IPS-18c (cell line): ENCODE data around the gene CHST11.
"Not testable (repeated sequence)": the region's sequence is repeated elsewhere in the genome, so short reads cannot be mapped to it uniquely, and the experiment has no call there.

ENCODE experiments used
- H3K4me3 ChIP-seq: 2 replicates; pipeline ENCODE4 v1.7.0; 2013; ENCODE audit warnings: low read depth, mild to moderate bottlenecking, low read length, moderate library complexity; ENCODE audit not compliant: insufficient read depth
- H3K9me3 ChIP-seq: one replicate; pipeline ENCODE4 v1.6.1; 2013; ENCODE audit warnings: mild to moderate bottlenecking, low read length, moderate library complexity; ENCODE audit not compliant: control insufficient read depth, insufficient read depth

Gene CHST11

DNA sequence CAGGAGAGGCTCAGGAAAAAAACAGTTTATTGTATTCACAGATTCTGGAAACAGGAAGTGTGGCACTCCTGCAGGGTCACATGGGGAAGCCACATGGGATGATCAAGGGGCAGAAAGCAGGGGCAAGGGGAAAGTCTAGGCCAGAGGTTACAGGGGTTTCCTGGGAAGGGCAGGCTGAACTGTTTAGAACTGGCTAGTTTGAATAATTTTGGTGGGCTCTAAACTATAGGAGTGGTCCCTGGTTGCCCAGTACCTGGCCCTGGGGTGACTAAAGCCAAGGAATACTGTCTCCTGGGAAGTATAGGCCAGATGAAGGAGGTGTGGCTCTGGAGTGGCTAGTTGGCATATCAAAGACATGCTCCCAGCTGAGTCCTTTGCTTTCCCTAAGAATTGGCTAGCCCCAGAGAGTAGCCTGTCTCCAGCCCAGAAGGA, 332.1 kb downstream of the CHST11 start:
- no peaks in the 10 kb centered on the region for H3K9me3 ChIP-seq
- H3K4me3 ChIP-seq, result no peak overlapping the region

DNA sequence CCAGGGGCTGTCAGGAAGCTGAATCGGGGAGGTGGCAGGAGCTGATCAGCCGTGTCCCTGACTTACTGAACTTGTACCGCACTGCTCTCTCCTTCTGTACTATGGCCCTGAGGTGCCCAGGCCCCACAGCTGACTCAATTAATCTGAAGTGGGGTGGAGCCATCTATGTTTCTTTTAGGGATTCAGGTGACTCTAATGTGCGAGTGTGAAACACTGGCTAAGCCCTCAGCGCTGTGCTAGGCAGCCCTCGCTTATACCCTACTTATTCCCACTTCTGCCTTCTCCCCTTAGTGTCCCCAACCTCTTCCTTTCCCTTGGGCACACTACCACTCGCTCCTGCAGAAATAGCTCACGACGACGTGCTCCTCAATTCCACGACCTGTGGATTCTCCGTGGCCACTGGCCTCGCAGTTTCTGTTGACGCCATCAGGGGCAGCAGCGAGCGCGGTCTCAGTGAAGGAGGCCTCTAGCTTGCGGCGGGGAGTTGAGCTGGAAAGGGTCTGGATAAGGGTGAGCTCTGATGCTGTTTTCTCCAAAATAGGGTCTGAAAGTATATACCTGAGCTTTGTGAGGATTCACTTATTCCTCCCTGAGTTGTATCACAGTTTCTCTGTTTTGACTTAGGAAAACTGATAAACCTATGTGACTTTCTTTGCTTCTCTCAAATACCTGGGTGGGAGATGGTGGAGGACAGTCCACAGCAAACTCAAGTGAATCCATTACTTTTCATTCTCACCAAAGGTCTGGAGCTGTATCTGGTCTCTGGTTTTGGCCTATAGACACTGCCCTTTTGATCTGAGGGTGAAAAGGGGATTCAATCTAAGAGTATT, 333.8 kb downstream of the CHST11 start:
- Histone ChIP-seq H3K9me3 (no peaks in the 10 kb centered on the region), H3K4me3 (no peak overlapping the region)

DNA sequence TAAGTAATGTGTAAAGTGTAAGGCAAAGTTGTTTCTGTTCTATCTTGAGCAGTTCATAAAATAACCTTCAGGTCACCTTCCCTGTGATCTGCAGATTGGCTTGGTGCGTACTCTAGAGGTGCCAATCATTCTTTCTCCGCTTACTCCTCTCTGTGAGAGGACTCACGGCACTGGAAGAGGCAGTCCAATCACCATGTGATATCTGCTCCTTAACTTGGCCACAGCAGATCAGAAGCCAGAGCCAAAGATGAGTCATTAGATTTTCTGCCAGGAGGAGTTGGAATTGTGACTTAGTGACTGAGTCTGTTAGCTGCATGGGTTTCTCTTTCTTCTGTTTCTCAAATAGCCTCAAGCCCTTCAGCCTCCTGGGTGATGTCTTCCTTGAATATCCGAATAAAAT, 335.8 kb downstream of the CHST11 start:
- Histone ChIP-seq H3K9me3 (no peaks in the 10 kb centered on the region), H3K4me3 (no peak overlapping the region)

DNA sequence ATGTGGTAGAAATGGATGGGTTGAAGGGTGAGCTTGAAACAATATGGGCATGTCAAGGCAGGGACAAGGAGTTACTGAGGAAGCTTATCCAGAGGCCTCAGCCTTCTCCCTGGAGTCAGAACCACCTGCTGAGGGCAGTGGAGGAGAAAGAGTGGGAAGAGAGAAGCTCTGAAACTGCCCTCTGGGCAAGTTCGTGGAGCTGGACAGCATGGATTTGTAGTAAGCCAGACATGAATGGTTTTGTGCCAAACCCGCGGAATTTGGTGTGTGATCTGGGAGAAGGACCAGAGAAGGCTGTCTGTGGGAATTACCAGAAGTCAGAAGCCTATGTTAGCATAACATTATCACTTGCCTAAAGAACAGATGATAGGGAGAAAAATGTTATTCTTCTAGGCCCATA, 336.5 kb downstream of the CHST11 start:
- H3K4me3 ChIP-seq, result no peak overlapping the region

DNA sequence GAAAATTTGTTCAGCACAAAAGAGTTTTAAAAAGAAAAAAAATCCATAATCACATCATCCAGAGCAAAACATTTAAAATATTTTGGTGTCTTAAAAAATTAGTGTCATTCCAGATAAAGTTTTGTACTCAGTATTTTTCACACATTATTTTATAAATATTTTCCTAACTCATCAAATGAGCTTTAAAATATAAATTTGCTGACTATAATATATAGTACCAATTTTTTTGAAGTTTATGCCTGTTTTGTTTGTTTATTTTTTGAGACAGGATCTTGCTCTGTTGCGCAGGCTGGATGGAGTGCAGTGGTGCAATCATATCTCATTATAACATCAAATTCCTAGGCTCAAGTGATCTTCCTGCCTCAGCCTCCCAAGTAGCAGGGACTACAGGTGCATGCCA, 337.2 kb downstream of the CHST11 start:
- H3K4me3 ChIP-seq, result no peak overlapping the region
- no peaks in the 10 kb centered on the region for H3K9me3 ChIP-seq

More for the DNA sequence above, 336.5 kb downstream of the CHST11 start:
- H3K9me3 ChIP-seq, result no peaks in the 10 kb centered on the region

DNA sequence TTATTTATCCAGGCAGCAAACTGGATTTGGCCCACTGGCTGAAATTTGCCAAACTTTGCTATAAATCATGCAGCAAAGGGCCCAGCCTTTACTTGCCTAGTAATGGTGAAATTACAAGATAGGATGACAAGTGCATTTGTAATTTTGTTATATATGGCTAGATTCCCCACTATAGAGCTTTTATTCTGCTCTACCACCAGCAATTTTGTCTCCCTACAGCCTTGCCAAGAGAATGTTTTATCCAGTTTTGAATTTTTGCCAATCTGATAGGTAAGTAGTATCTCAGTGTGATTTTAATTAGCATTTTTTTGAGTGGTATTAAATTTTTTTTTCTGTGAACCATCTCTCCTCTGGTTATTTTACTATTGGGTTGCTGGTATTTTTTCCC, 339.7 kb downstream of the CHST11 start:
- H3K9me3 ChIP-seq, result no peaks in the 10 kb centered on the region
- H3K4me3 ChIP-seq, result no peak overlapping the region

DNA sequence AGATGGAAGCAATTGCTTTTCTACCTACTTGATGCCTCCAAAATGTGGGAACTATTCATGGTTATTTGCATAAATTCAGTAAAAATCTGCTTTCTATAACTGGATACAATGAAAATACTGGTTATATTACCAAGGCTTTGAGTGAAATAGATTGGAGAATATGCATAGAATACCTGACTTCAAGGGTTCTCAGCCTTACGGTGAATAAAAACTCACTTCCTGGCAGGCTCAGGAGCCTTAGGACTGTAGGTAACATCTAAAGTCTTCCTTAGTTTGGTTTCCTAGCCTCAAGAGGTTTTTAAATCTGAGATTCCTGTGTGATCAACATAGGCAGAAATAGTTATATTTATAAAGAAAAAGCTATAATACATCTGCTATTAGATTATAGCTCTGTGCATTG, 342.7 kb downstream of the CHST11 start:
- no peaks in the 10 kb centered on the region for H3K9me3 ChIP-seq
- no peak overlapping the region for H3K4me3 ChIP-seq

DNA sequence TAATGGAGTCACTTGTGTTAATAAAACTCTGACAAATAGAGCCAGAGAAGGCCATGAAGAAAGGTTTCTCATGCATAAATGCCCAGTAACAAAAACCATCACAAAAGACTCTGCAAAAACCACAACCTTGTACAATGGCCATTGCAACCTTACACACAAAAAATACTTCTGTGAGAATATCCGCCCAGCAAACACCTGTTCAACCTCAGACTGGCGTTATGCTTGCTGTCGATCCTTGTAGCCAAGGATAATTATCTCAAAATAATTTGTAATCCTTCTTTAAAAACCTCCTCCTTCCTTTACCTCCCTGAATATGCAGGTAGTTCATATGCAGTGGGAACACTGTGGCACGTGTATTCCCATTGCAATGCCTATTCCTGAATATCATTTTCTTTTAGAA, 344.3 kb downstream of the CHST11 start:
- no peak overlapping the region for H3K4me3 ChIP-seq
- no peaks in the 10 kb centered on the region for H3K9me3 ChIP-seq

DNA sequence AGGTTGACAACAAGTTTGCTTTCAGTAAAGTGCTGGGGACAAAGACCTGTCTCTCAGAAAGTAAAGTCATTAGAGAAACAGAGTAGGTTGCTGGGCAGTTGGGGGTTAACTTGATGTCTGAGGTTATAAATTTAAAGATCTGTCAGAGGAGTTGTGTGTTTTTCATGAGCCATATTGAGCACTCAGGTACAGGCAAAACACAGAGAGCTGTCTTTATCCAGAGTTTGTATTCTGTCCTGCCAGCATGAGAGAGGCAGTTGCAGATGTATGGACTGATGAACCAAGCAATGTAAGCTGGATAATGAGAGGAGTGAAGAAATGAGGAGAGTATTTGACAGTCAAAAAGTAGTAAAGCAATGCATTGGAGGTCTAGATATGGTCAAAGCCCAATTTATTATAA, 344.7 kb downstream of the CHST11 start:
- Histone ChIP-seq H3K4me3 (no peak overlapping the region), H3K9me3 (no peaks in the 10 kb centered on the region)

DNA sequence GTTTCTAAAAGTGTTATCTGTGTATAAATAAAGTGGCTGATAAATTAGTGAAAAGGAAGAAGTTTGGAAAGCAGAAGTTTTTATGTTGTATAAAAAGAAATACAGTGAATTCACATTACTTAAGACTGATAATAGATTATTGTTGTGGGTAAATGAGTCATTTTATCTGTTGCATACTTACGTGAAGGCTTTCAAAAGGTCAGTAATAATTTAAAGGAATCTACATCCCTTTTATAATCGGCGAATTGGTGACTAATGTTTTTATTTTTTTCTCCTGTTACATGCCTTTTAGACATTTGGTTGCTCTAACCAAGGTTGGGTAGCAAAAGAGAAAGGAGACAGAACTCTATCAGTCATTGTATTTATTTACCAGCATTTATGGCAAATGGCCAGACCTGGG, 345.5 kb downstream of the CHST11 start:
- H3K9me3 ChIP-seq, result no peaks in the 10 kb centered on the region
- H3K4me3 ChIP-seq, result no peak overlapping the region

DNA sequence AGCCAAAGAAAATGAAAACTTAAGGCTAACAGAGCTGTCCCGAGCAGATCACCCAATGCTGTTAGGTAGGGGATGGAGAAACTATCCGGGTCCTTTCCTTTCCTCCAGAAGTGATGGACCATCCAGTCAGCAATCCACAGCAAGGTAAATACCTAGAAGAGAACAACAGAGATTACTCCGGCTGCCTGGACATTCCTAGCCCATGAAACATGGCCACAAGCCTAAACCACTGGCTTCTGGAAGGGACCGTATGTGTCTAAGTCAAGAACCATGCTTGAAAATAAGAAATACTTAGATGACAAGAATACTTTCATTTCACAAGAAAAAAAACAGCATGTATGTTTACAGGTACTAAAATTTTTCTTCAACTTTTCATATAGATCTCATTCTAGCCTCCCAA, 348.4 kb downstream of the CHST11 start:
- no peaks in the 10 kb centered on the region for H3K9me3 ChIP-seq
- no peak overlapping the region for H3K4me3 ChIP-seq

DNA sequence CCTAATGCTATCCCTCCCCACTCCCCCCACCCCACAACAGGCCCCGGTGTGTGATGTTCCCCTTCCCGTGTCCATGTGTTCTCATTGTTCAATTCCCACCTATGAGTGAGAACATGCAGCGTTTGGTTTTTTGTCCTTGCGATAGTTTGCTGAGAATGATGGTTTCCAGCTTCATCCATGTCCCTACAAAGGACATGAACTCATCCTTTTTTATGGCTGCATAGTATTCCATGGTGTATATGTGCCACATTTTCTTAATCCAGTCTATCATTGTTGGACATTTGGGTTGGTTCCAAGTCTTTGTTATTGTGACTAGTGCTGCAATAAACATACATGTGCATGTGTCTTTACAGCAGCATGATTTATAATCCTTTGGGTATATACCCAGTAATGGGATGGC, 349.4 kb downstream of the CHST11 start:
- not testable (repeated sequence) for H3K9me3 ChIP-seq, H3K4me3 ChIP-seq

DNA sequence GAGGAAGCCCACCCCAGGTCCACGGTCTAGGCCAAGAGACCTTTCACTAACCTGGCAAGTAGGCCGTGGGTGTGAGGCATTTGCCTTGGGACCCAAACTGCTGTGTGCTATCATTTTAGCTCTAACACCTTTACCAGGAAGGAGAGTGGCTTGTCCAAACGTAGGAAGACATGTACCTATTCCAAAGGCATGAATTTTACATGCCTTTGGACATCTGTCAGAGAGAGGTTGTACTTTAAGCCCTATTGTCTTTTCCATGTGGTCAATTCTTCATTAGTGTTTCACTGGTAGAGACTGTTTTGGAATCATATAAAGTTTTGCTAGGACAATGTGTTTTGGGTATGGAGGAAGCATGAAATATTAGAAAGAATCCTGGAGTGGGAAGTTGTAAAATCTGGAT, 352.5 kb downstream of the CHST11 start:
- no peak overlapping the region for H3K4me3 ChIP-seq
- no peaks in the 10 kb centered on the region for H3K9me3 ChIP-seq

DNA sequence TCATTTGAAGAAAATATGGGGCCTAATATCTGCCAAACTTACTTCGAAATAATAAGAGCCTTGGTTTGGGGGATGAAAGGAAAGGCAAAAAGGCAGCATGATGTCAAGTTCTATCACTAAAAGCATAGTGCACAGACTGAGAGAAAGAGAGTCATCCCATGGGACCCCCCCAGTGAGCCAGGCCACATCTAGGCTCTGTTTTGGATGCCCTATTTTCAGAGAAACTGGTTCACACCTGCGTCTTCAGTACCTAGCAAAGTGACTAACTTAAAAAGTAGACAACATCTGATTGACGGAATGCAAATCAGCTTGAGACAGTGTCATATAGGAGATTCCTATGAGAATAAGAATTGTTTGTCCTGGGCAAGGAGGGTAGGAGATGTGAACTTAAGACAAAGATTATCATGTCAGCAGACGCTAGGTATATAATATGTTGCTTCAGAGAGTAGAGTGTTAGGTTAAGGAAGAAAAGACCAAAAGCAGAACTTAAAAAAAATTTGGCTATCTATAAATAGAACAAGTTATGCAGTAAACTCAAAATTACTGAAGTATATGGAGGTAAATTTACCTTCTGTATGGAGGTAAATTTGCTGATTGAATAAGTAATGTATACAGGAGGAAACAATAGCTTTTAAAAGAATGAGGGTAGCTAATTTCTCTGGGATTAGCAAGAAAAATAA, 353.1 kb downstream of the CHST11 start:
- Histone ChIP-seq H3K9me3 (no peaks in the 10 kb centered on the region), H3K4me3 (no peak overlapping the region)
